ENCODE data around the gene RFX2. TPM values are rescaled to one million over a fixed set of nuclear protein-coding genes. Genes with fewer than 3 reads are reported as not detected.

Gene RFX2
- total and polyA plus RNA-seq, 4 donors: 0.67 to 5.1 (median 2.8) TPM

DNA sequence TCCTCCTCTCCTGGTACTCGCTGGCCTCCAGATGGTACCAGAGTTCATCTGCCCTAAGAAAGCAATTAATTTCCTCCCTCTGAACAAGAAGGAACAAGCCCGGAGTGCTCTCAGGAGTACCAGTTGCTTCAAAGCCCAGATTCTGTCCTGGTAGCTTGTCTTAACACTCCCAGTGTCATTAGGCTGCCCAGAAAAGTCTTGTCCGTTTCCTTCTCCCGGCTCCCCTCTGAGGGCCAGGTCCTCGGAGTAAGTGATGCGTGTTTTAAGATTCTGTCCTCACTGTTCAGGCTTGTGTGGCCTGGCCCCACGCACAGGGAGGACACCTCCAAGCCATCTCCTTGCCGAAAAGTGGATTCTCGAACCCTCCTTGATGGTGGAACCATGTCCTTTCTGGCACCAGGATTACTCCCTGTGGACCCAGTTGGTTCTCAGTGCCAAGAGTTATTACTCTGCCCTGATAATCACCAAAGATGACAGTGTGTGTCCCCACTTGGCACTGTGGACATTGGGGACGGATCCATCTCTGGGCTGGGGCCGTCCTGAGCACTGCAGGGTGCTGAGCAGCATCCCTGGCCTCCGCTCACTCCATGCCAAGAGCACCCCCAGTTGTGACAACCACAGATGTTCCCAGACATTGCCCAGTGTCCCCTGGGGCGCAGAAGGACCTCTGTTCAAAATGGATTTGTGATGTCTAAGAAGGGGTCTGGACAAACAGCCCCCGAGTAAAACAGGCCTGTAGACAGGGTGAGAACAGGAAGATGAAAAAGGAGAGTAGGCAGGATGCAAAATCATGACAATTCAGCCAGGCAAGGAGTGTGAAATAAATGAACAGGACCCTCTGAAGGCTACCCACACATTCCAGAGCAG, 52.4 kb downstream of the RFX2 start:
- Histone ChIP-seq H3K4me3 (ENCODE audit: low read depth in 1 of 3, low read length in 3 of 3) (no peak overlapping the region), H3K4me1 (ENCODE audit: control insufficient read depth in 4 of 4, insufficient read depth in 4 of 4, low read length in 3 of 4) (peaks cover 7 to 15% (median 10%) of the 10 kb centered on the region in 4 donors), H3K27me3 (ENCODE audit: control insufficient read depth in 4 of 4, insufficient read depth in 4 of 4, low read length in 3 of 4) (no peaks in the 10 kb centered on the region), H3K27ac (ENCODE audit: low read depth in 1 of 2, low read length in 2 of 2) (peak overlapping the region; percentile 75 to 80), H3K9me3 (ENCODE audit: control insufficient read depth in 4 of 4, low read length in 3 of 4) (no peaks in the 10 kb centered on the region), H3K36me3 (ENCODE audit: control insufficient read depth in 4 of 4, insufficient read depth in 3 of 4, low read depth in 1 of 4, low read length in 3 of 4) (no peaks in the 10 kb centered on the region), H3K9ac (ENCODE audit: low read depth in 1 of 2, low read length in 2 of 2) (peak overlapping the region in 1 of 2 donors; percentile 18)
- no peak for TF ChIP-seq RXRA (IDR thresholded peaks at IDR 0.05)
- TF ChIP-seq FOXA1 (IDR thresholded peaks at IDR 0.05): no peak
- TF ChIP-seq, protein P1, sequence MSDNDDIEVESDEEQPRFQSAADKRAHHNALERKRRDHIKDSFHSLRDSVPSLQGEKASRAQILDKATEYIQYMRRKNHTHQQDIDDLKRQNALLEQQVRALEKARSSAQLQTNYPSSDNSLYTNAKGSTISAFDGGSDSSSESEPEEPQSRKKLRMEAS (IDR thresholded peaks at IDR 0.05): no peak
- no peak for TF ChIP-seq EGR1 (IDR thresholded peaks at IDR 0.05; ENCODE audit: low read depth in 2 of 2)
- no peak for TF ChIP-seq ZBTB33 (IDR thresholded peaks at IDR 0.05)
- no peak for TF ChIP-seq NR2F2 (IDR thresholded peaks at IDR 0.05)
- no peak for TF ChIP-seq TAF1 (conservative IDR thresholded peaks at IDR 0.05)
- TF ChIP-seq, protein P2, sequence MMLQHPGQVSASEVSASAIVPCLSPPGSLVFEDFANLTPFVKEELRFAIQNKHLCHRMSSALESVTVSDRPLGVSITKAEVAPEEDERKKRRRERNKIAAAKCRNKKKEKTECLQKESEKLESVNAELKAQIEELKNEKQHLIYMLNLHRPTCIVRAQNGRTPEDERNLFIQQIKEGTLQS (IDR thresholded peaks at IDR 0.05): no peak
- TF ChIP-seq JUND (IDR thresholded peaks at IDR 0.05): no peak
- TF ChIP-seq, protein P3, sequence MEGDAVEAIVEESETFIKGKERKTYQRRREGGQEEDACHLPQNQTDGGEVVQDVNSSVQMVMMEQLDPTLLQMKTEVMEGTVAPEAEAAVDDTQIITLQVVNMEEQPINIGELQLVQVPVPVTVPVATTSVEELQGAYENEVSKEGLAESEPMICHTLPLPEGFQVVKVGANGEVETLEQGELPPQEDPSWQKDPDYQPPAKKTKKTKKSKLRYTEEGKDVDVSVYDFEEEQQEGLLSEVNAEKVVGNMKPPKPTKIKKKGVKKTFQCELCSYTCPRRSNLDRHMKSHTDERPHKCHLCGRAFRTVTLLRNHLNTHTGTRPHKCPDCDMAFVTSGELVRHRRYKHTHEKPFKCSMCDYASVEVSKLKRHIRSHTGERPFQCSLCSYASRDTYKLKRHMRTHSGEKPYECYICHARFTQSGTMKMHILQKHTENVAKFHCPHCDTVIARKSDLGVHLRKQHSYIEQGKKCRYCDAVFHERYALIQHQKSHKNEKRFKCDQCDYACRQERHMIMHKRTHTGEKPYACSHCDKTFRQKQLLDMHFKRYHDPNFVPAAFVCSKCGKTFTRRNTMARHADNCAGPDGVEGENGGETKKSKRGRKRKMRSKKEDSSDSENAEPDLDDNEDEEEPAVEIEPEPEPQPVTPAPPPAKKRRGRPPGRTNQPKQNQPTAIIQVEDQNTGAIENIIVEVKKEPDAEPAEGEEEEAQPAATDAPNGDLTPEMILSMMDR (IDR thresholded peaks at IDR 0.05; ENCODE audit: low read depth, low read length, missing input control): no peak
- no peak for TF ChIP-seq REST (IDR thresholded peaks at IDR 0.05)
- TF ChIP-seq HNF4G (IDR thresholded peaks at IDR 0.05): no peak
- no peak for TF ChIP-seq GABPA (IDR thresholded peaks at IDR 0.05 in 1 of 2, conservative IDR thresholded peaks at IDR 0.05 in 1 of 2)
- TF ChIP-seq YY1 (IDR thresholded peaks at IDR 0.05): no peak
- no peak for TF ChIP-seq HNF4A (conservative IDR thresholded peaks at IDR 0.05)
- no peak for TF ChIP-seq SP1 (IDR thresholded peaks at IDR 0.05)
- no peak for TF ChIP-seq FOXA2 (IDR thresholded peaks at IDR 0.05)
- no peak for TF ChIP-seq RAD21 (IDR thresholded peaks at IDR 0.05)
- no peak for DNase-seq (ENCODE audit: low spot score)
- WGBS: 91% methylated on average over 14 of the region's 14 CpGs
